ENCODE measurements around the gene GPR132. TPM values are rescaled to one million over a fixed set of nuclear protein-coding genes. Genes with fewer than 3 reads are reported as not detected.

The GPR132 gene
- total and polyA plus RNA-seq, 2 of the 13 experiments (the other 11 are each of a cell fraction or from before 2014, with no cell fraction given) = not detected

DNA sequence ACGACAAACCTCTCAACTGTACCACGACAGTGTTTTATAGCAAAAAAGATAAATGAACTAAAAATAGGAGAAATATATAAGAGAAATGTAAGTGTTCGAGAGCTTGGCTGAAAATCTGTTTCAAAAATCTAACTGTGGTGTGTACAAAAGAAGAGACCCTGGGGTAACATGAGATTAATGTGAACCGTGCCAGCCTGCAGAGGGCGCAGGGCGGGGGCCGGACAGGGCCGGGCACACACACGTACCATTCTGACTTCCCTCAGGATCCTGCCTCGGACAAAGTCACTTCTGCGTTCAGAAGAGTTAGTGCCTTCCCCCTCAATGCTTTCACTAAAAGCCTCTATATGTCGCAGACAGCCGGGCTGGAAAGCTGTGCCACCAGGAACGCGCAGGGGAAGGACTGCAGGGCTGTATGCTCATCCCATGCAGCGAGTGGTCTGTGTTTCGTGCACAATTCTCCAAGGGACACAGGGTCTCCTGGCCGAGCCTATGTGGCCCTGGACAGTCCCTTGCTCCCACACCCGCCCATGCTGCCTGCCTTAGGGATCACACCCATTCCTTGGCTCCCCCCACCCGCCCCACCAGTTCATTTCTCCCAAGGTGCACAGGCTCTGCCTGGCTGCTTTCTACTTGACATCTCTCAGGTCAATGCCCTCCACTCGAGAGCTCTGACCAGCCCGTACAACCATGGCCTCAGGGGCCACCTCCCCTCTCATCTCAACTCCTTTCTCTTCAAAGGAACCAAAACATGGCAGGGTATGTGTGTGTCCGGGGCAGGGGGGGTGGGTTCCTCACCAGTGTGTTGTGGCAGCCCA, 52.9 kb downstream of the GPR132 start (continued):
- TF ChIP-seq, protein P1, sequence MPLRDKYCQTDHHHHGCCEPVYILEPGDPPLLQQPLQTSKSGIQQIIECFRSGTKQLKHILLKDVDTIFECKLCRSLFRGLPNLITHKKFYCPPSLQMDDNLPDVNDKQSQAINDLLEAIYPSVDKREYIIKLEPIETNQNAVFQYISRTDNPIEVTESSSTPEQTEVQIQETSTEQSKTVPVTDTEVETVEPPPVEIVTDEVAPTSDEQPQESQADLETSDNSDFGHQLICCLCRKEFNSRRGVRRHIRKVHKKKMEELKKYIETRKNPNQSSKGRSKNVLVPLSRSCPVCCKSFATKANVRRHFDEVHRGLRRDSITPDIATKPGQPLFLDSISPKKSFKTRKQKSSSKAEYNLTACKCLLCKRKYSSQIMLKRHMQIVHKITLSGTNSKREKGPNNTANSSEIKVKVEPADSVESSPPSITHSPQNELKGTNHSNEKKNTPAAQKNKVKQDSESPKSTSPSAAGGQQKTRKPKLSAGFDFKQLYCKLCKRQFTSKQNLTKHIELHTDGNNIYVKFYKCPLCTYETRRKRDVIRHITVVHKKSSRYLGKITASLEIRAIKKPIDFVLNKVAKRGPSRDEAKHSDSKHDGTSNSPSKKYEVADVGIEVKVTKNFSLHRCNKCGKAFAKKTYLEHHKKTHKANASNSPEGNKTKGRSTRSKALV (CRISPR knock-in tag; IDR thresholded peaks at IDR 0.05) = no peak
- TF ChIP-seq, protein P2, sequence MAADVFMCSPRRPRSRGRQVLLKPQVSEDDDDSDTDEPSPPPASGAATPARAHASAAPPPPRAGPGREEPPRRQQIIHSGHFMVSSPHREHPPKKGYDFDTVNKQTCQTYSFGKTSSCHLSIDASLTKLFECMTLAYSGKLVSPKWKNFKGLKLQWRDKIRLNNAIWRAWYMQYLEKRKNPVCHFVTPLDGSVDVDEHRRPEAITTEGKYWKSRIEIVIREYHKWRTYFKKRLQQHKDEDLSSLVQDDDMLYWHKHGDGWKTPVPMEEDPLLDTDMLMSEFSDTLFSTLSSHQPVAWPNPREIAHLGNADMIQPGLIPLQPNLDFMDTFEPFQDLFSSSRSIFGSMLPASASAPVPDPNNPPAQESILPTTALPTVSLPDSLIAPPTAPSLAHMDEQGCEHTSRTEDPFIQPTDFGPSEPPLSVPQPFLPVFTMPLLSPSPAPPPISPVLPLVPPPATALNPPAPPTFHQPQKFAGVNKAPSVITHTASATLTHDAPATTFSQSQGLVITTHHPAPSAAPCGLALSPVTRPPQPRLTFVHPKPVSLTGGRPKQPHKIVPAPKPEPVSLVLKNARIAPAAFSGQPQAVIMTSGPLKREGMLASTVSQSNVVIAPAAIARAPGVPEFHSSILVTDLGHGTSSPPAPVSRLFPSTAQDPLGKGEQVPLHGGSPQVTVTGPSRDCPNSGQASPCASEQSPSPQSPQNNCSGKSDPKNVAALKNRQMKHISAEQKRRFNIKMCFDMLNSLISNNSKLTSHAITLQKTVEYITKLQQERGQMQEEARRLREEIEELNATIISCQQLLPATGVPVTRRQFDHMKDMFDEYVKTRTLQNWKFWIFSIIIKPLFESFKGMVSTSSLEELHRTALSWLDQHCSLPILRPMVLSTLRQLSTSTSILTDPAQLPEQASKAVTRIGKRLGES (CRISPR knock-in tag; IDR thresholded peaks at IDR 0.05; ENCODE audit: borderline replicate concordance) = no peak
- TF ChIP-seq, protein P3, sequence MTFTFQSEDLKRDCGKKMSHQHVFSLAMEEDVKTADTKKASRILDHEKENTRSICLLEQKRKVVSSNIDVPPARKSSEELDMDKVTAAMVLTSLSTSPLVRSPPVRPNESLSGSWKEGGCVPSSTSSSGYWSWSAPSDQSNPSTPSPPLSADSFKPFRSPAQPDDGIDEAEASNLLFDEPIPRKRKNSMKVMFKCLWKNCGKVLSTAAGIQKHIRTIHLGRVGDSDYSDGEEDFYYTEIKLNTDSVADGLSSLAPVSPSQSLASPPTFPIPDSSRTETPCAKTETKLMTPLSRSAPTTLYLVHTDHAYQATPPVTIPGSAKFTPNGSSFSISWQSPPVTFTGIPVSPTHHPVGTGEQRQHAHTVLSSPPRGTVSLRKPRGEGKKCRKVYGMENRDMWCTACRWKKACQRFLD (CRISPR knock-in tag; IDR thresholded peaks at IDR 0.05; ENCODE audit: borderline replicate concordance) = no peak

Measured in HepG2 (cell line).